Tongue (tissue), 2 donors: ENCODE measurements around the gene IKZF1. TPM values are rescaled to one million over a fixed set of nuclear protein-coding genes. Genes with fewer than 3 reads are reported as not detected.
"Not testable (repeated sequence)": the region's sequence is repeated elsewhere in the genome, so short reads cannot be mapped to it uniquely, and the experiment has no call there.

ENCODE experiments used
- DNase-seq: peaks from one replicate; pipeline ENCODE4 v3.0.0-alpha.2; 2015
- total RNA-seq: library from RNA; depleted of rRNA; stranded (reverse); fragments of >200 nt; gene quantifications from one replicate; pipeline ENCODE4 v1.2.3, GENCODE V29; 2014

IKZF1 gene
- total RNA-seq, 1 donor from 2014 or later, result 6.1 TPM

GRCh38 chr7:50335230-50335794, 30.8 kb downstream of the IKZF1 start:
- no peak for DNase-seq

- no peak for DNase-seq
These were observed 31.6 kb downstream of the IKZF1 start for GRCh38 chr7:50335795-50336754.

DNA sequence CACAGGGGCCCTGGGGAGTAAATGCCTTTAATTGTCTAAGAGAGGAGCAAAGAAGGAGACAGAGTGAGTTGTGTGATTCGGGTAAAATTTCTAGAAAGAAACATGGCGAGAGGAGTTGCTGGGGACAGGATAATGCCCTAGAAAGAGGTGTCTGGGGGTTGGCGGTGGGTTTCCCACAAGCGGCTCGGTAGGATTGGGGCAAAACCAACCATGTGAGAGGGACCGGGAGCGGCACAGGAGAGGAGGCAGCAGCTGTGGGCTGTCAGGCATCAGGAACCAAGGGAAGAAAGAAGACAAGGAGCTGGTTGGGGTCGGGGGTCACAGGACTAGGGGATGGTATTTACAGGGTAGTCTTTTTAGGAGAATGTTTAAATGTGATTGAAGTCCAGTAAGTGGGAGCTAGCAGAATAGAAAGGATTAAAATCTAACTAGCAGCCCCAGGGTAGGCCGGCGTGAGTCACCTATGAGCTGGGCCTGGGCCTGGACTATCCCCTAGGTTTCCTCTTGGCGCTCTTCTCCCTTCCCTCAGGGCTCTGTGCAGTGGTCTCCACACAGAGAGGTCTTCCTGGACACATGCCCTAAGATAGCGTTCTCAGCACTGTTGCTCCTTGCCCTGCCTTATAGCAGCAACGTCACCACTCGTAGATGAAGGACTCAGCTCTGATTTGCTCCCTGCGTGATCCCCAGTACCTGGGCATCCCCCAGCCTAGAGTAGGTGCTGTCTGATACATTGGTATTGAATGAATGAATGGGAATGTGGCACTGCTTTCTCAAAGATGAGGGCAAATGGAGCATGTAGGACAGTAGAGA, 32.6 kb downstream of the IKZF1 start:
- DNase-seq, result no peak

DNA sequence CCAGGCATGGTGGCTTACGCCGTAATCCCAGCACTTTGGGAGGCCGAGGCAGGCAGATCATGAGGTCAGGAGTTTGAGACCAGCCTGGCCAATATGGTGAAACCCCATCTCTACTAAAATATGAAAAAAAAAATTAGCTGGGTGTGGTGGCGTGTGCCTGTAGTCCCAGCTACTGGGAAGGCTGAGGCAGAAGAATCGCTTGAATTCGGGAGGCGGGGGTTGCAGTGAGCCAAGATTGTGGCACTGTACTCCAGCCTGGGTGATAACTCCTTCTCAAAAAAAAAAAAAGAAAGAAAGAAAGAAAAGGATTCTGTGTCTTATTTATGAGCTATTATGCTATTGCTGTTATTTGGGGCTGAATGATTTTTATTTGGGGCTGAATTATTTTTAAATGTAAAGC, 35.0 kb downstream of the IKZF1 start:
- DNase-seq, result not testable (repeated sequence)

- no peak for DNase-seq
These were observed 35.5 kb downstream of the IKZF1 start for GRCh38 chr7:50339990-50340500.

- DNase-seq, result no peak
These were observed 37.2 kb downstream of the IKZF1 start for GRCh38 chr7:50341724-50342123.

GRCh38 chr7:50342616-50343114, 38.1 kb downstream of the IKZF1 start:
- DNase-seq, result no peak

- no peak for DNase-seq
These were observed 42.3 kb downstream of the IKZF1 start for GRCh38 chr7:50346545-50347497.

GRCh38 chr7:50347693-50348092, 43.2 kb downstream of the IKZF1 start:
- no peak for DNase-seq

- no peak for DNase-seq
These were observed 44.1 kb downstream of the IKZF1 start for GRCh38 chr7:50348469-50349162.

GRCh38 chr7:50349399-50349798, 44.9 kb downstream of the IKZF1 start:
- no peak for DNase-seq

GRCh38 chr7:50349963-50350944, 45.7 kb downstream of the IKZF1 start:
- no peak for DNase-seq

DNA sequence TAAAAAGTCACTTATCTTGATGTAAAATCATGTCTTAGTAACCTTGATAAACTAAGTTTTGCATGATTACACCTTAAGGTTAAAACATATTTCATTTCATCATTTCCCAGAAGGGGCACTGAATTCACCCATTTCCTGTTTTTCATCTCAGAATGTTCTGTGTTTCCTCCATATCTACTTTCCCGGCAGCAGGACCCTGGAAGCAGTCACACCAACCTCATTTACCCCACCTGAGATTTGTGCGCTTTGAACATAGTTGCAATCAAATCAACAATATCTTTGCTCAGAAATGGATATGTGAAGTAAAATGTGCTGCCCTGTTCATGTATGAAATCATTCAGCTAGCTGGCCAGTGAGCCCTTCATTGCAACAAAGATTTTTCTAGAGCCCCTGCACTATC, 46.8 kb downstream of the IKZF1 start:
- no peak for DNase-seq

DNA sequence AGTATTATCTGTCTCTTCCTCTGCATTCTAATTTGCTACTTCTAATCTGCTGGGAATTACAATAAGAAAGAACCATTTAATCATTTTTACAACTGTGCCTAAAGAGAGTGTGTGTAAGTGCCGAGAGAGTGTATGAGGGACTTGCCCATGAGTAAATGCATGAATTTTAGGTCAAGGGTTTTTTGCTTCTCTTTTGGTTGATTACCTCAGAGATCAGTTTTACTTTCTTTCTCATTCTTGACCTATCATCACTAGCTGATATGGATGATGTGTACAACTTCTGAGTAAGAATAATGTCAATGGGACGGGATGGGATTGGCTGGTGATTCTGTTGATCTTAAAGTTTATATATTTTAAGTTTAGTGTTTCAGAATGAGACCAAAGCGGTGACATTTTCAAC, 47.8 kb downstream of the IKZF1 start:
- no peak for DNase-seq

DNA sequence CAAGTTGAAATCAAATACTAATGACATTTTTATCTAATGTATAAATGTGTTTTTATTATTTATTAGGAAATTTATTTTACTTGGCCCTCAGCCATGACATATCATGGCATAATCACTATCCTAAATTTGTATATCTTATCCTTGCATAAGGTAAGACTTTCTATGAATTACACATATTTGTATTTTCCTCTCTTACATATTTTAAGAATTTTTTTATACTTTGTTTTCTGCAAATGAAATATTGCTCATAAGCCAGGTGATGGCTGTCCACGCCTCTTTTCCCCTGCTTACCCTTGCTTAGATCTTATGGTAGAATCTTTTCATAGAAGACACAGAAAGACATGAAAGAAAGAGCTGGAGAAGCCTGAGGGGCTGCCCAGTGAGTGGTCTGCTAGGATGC, 48.2 kb downstream of the IKZF1 start:
- DNase-seq, result no peak

DNA sequence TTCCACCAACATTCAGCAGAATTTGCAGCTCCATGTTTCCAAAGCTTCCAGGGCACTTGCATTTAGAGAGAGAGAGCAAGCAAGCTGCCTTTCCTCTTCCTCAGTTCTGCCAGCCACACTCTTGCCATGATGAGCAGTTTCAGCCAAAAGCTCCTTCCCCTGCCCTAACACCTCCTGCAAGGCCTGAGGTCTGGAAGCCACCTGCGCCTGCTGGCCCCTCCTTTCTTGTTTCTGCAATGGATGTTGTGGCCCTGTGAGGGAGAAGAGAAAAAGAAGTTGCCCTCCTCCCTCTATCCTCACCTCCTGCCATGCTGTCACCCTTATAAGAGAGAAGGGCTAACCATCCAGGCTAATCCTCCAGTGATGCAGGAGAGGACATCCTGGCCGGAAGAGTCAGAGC, 48.7 kb downstream of the IKZF1 start:
- DNase-seq, result no peak

GRCh38 chr7:50353894-50354595, 49.5 kb downstream of the IKZF1 start:
- DNase-seq, result no peak

- DNase-seq, result no peak
These were observed 51.3 kb downstream of the IKZF1 start for GRCh38 chr7:50355817-50356178.
